ENCODE measurements around the gene KHK.

GRCh38 chr2:27086090-27086723, 365 bp upstream of the KHK start:
- peak; percentile 41 to 92 (median 78) for TF ChIP-seq CTCF (optimal IDR thresholded peaks at IDR 0.05 in 1 of 3, IDR thresholded peaks at IDR 0.05 in 1 of 3, conservative IDR thresholded peaks at IDR 0.05 in 1 of 3; ENCODE audit: extremely low read depth in 1 of 3, insufficient read depth in 2 of 3, low read length in 3 of 3)
- no peak for TF ChIP-seq EZH2 (IDR thresholded peaks at IDR 0.05; ENCODE audit: low read length)

Measured in keratinocyte (primary cell).